ENCODE results near the gene MYO10.

Gene MYO10

DNA sequence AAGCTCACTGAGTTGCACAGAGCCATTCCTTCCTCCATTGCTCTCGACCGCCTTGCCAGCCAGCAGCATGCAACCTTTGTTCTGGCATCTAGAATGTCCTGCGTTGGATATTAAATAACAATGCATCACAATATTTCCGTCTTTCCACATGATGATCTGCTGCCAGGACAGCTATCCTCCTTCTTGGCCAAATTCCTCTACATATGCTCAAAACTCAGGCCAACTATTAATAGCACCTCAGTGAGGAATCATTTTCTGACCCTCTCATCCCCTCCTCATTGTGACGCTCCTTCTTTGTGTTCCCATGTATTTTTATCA, 128.6 kb downstream of the MYO10 start:
- DNase-seq: no peak

- no peak for DNase-seq
Observed at GRCh38 chr5:16806711-16807546, 129.2 kb downstream of the MYO10 start.

- DNase-seq: no peak
Observed at GRCh38 chr5:16805486-16805885, 130.6 kb downstream of the MYO10 start.

DNA sequence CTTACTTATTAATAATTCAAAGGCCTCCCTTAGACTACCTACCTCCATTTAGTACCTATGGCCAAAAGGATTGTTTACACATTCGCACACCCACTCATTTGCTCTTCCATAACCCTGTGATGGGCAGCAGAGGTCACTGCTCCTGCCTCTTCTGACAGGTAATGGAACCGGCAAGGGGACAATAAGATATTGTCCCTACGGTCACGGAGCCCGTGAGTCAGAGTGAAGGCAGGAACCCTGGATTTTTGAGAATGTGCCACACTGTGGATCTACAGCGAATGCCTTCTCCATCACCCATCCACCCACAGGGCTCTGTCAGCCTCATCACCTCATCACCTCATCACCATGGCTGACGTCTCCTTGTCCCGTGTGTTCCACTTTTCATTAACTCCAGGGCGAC, 132.3 kb downstream of the MYO10 start:
- DNase-seq: no peak

- DNase-seq: no peak
Observed at GRCh38 chr5:16800477-16800876, 135.6 kb downstream of the MYO10 start.

DNA sequence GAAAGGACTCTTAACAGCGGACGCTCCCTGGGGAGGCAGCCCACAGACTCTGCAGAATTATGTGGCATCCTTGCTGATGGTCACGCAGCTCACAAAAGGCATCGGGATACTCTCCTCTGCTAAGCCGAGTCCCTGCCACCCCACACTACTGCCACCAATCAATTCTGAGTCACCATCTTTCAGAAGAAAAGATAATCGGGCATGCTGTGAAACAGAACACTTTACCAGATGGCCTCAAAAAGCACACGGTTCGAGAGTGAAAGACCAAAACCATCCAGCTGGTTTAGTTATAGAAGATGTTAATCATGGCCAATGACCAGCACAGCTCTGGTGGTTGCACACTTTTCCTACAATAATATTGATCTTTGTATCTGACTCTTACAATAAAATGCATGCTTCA, 136.3 kb downstream of the MYO10 start:
- no peak for DNase-seq

- DNase-seq: no peak
Observed at GRCh38 chr5:16797951-16798350, 138.1 kb downstream of the MYO10 start.

DNA sequence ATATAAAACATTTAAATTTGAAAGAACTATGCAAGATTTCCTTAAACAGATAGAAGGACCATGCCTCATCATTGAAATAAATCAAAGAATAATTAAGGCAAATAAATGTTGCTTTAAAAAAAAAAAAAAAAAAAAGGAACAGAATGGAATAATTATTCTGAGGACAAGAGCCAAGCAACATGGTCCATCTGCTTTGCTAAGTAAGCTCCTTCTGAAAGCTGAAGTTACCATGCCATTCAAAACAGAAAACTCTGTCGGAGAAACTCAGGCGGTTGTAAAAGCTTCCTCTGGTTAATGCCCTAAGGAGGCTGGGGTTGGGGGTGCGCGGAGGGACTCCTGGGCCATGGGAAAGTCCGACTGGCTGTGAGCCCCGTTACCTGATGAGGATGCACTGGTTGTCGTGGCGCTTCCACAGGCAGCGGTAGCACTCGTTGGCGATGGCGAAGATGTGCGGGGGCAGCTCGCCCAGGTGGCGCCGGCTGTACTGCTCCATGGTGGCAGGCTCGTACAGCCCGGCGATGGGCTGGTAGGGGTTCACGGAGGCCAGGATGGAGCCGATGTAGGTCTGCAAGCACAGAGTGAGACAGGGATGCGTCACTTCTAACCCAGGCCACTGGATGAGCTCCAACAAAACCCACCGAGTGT, 141.7 kb downstream of the MYO10 start:
- no peak for DNase-seq

DNA sequence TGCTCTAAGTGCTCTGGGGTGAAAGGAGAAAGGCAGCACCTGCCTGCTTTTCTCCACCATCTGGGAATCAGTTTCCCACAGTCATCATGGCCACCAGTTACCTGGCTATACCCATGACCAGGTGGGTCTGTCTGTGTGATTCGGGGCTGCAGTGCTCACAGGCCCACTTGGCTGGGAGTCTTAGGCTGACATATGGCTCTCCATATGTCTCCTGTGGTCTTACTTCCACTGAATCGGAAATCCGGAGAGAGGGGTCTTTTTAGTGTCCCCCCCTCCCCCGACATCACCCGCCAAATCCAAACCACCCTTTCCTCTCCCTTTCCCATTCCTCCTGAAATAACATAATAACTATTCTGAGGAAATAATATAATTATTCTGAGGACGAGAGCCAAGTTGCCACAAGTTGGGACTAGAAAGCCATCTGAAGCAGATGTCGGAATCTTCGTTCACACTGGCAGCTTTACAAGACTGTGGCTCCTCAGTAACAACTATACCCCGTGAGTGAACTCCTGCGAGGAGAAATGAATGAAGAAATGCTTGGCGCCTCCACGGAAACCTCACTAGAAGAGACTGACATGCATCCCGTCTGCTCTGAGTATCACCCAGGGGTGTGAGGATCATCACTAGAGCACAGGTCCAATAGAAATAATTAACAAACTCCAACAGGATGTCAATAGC, 143.4 kb downstream of the MYO10 start:
- no peak for DNase-seq

DNA sequence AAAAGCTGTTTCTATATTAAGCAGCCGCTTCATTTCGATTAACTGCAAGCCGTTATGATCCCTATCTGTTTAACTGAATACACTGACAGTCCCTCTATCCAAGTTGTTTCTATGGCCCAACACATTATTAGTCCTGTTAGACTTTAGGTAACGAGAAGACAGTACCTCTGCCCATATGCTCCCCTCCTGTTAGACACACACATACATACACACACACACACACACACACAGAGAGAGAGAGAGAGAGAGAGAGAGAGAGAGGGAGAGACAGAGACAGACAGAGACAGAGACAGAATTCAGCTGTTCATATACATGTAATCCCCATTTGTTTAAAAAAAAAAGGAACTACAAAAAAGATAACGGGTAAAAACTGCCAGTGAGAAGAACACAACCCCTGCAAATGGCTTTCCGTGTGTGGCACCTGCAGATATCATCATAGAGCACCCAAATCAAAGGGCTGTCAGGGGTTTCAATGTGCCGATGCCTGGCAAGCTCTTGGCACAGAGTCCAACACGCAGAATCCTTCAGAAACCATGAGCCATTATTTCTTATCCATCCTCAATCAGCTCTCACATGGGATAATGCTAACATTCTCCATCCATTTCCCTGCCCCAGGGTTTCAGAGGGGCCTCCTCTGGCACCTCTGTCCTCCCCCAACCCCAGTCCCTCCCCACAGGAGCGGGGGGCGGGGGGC, 144.0 kb downstream of the MYO10 start:
- no peak for DNase-seq

DNA sequence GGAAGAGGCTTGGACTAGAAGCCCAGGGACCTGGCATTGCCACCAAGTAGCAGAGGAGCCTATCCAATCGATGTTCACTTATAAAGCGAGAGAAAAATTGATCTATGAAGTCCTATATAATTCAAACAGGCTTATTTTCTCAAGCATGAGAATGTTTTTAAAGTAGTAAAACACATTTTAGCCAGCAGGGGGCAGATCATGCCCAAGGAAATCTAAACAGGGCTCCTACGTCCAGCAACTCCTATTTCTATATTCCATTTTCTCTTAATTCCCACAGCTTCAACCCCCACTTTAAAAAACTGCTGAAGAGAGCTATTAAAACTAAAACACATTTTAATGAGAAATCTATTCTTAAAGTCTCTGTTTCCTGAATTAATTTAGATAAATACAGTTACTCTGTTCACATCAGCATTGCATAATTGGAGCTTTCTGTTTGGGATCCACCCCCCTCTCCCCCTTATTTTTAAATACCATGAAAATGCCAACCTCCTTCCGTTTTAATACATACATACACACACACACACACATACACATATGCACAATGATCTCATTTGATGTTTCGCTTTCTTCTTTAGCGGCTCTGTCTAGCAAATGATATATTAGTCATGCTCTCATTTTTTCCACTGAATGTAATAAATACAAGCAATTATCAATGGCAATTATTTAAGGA, 144.9 kb downstream of the MYO10 start:
- peak; percentile 21 for DNase-seq

DNA sequence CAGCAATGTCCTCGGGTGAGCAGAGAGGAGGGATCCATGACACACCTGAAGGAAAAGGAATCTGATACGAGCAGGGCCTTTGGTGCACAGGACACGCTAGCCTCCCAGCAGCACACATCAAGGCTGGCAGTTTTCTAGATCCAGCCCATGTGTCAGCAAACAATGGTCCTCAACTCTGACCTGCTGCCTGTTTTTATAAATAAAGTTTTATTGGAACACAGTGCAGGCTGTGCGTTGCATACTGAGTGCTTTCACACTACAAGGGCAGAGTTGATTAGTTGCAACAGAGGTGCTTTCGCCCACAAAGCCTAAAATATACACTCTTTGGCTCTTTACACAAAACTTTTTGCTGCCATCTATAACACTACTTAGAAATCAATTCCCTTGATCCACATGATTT, 147.1 kb downstream of the MYO10 start:
- DNase-seq: no peak

DNA sequence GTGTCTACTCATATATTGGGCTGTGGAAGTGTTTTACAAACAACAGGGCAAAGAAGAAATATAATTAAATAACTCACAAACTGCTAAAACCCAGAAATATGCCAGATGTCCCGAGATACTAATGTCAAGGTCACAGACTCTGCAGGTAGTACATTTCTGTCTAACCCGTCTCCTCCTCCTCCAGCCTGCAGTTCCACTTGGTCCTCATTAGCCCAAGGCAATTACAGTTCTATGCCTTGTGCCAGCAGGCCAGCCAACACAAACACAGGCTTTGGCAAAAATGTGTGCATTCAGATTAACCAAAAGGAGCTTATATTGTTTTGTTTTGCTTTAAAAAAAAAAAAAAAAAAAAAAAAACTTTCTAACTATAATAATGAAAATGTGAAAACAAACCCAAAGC, 148.8 kb downstream of the MYO10 start:
- no peak for DNase-seq

- no peak for DNase-seq
Observed at GRCh38 chr5:16784843-16785791, 151.0 kb downstream of the MYO10 start.

DNA sequence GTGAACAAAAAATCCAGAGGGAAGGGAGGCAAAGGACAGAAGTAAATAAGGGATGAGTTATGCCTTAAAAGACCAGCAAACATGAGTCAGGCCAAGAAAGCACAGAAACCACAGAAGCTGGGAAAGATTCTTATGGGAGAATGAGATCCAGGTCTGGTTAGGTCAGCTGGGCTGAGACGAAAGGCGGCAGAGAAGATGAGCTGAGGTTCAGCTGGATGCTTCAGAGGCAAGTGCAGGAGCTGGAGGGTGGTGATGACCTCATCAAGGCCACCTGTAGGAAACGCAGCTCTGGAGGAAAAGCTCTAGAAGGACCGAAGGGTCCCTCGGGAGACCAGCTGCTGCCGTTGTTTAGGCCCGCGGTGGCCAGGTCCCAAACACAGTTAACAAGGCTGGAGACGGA, 152.0 kb downstream of the MYO10 start:
- no peak for DNase-seq

DNA sequence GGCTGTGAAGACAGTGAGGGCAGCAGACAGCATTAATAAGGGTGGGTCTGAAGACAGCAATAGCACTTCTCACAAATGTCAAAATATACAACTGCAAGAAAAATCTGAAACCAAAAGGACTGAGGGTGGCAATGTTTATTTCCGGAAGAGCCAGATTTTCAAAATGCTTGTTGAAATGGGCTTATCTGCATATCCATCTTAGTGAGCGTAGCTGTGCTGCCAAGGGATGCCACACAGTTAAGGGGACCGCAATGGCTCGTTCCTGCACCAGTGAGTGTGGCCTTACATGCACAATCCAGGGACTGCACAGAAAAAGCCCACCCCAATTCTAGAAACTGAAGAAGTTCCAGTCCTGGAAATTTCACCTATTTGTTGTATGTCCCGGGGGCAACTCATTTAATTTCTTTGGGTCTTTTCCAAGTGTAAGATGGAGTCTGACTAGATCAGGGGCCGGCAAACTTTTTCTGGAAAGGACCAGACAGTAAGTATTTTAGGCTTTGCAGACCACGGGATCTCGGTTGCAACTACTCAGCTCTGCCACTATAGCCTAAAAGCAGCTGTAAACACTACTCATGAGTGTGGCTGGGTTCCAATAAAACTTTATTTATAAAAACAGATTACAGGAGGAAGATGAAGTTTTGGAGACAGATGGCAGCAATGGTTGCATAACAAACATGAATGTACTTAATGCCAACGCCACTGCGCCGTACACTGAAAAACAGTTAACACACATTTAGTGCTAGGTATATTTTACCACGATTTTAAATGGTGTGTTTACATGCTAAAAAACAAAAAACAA, 154.1 kb downstream of the MYO10 start:
- no peak for DNase-seq

- no peak for DNase-seq
Observed at GRCh38 chr5:16780325-16780724, 155.8 kb downstream of the MYO10 start.

DNA sequence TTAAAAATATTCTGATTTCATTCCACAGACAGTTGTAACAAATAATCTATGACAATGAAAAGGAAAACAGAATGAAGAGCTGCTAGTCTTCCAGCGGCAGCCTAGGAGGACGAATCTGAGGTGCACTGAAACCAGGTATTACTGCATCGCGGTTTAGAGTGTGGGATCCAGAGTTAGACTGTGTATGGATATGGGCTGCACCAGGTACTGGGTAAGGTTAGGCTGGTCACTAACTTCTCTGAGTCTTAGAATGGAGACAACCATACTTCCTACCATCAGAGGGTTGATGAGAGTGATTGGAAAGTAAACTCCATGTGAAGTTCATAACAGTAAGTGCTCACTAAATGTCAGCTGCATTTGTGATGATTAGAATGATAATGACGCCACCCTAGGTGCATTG, 158.7 kb downstream of the MYO10 start:
- DNase-seq: no peak

DNA sequence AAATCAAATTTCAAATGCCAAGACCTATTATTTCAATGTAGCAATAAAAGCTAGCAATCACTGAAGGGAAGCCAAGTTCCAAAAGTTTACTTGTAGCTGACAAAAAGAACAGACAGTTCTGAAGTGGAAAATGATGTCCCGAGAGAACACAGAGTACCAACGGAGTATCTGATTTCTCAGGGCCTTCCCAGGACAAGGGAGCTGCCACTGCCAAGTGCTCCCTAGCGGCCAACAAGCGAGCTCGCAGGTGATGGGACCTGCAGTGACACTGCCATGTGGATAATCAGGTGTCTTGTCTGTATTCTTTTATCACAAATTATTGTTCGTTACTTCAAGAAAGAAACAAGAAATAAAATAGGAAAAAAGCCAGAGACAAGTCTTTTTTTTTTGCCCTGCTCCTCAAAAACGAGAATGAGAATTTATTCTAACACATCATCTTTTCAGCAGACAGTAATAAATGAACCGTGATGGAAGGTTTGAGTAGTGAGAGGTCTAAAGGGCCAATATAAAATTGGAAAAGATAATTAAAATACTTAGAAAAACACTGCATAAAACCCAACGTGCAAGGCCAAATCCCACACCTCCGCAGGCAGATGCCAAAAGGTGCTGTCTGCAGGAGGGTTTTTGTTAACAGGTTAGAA, 159.4 kb downstream of the MYO10 start:
- peak; percentile 18 for DNase-seq

GRCh38 chr5:16774806-16775205, 161.3 kb downstream of the MYO10 start:
- DNase-seq: no peak
